MM.1S (cell line): ENCODE measurements around the gene ERC2.

Source experiments
- DNase-seq: peaks from one replicate; pipeline ENCODE4 v3.0.0-alpha.2; 2015
- H2AFZ ChIP-seq: fragments of 300-600 bp; sonication (generic); 2 replicates; pipeline ENCODE4 v1.6.0; 2016; ENCODE audit warnings: antibody characterized with exemption, low read length
- H3F3A ChIP-seq: fragments of 300-600 bp; sonication (generic); 2 replicates; pipeline ENCODE4 v1.6.1; 2016; ENCODE audit warnings: mild to moderate bottlenecking, antibody characterized with exemption, low read length, moderate library complexity, mixed read lengths; ENCODE audit not compliant: insufficient read depth
- H3K27ac ChIP-seq: fragments of 300-600 bp; sonication (generic); 2 replicates; pipeline ENCODE4 v1.5.1; 2016; ENCODE audit warnings: mild to moderate bottlenecking, low read length
- H3K27me3 ChIP-seq: fragments of 300-600 bp; sonication (generic); replicated peaks from 2 replicates; pipeline ENCODE4 v1.6.0; 2016; ENCODE audit warnings: low read length; ENCODE audit not compliant: insufficient read depth
- H3K36me3 ChIP-seq: fragments of 300-600 bp; sonication (generic); replicated peaks from 2 replicates; pipeline ENCODE4 v1.6.1; 2016; ENCODE audit warnings: mild to moderate bottlenecking, low read length, mixed read lengths; ENCODE audit not compliant: insufficient read depth
- H3K4me1 ChIP-seq: fragments of 300-600 bp; sonication (generic); 2 replicates; pipeline ENCODE4 v1.6.1; 2016; ENCODE audit warnings: low read length, mixed read lengths
- H3K4me2 ChIP-seq: fragments of 300-600 bp; sonication (generic); 2 replicates; pipeline ENCODE4 v1.6.0; 2016; ENCODE audit warnings: low read depth, low read length
- H3K4me3 ChIP-seq: fragments of 300-600 bp; sonication (generic); 2 replicates; pipeline ENCODE4 v1.5.1; 2016; ENCODE audit warnings: low read length, mixed read lengths
- H3K79me2 ChIP-seq: fragments of 300-600 bp; sonication (generic); 2 replicates; pipeline ENCODE4 v1.6.1; 2016; ENCODE audit warnings: mixed run types, low read length, mixed read lengths
- H3K9ac ChIP-seq: fragments of 300-600 bp; sonication (generic); 2 replicates; pipeline ENCODE4 v1.6.1; 2016; ENCODE audit warnings: low read length, mixed read lengths
- H3K9me2 ChIP-seq: fragments of 300-600 bp; sonication (generic); replicated peaks from 2 replicates; pipeline ENCODE4 v1.6.1; 2016; ENCODE audit warnings: mild to moderate bottlenecking, low read length, mixed read lengths; ENCODE audit not compliant: insufficient read depth
- H3K9me3 ChIP-seq: fragments of 300-600 bp; sonication (generic); replicated peaks from 2 replicates; pipeline ENCODE4 v1.6.1; 2016; ENCODE audit warnings: mild to moderate bottlenecking, low read length, mixed read lengths; ENCODE audit not compliant: insufficient read depth
- H4K20me1 ChIP-seq: fragments of 300-600 bp; sonication (generic); 2 replicates; pipeline ENCODE4 v1.6.1; 2016; ENCODE audit warnings: mild to moderate bottlenecking, low read length, moderate library complexity, mixed read lengths; ENCODE audit not compliant: insufficient read depth
- CTCF ChIP-seq: fragments of 300-600 bp; sonication (generic); IDR thresholded peaks from 2 replicates; pipeline ENCODE4 v1.5.1; 2016; ENCODE audit warnings: antibody characterized with exemption, low read length, mixed read lengths
- EZH2 ChIP-seq: fragments of 300-600 bp; sonication (generic); optimal IDR thresholded peaks from 2 replicates; pipeline ENCODE3; 2017; ENCODE audit warnings: low read depth, mild to moderate bottlenecking, antibody characterized with exemption, low read length, mixed read lengths
- EZH2phosphoT487 ChIP-seq: fragments of 300-600 bp; sonication (generic); IDR thresholded peaks from 2 replicates; pipeline ENCODE4 v1.6.1; 2018; ENCODE audit warnings: antibody characterized with exemption, low read length

Gene ERC2

GRCh38 chr3:55929154-55929869, 539.0 kb downstream of the ERC2 start:
- no peak for DNase-seq
- no peaks in the 10 kb centered on the region for H4K20me1 ChIP-seq
- no peaks in the 10 kb centered on the region for H3F3A ChIP-seq
- TF ChIP-seq EZH2phosphoT487: no peak
- TF ChIP-seq CTCF: no peak
- no peak for TF ChIP-seq EZH2
- H3K4me1 ChIP-seq: no peaks in the 10 kb centered on the region
- no peak overlapping the region for H2AFZ ChIP-seq
- H3K9me3 ChIP-seq: no peaks in the 10 kb centered on the region
- H3K9me2 ChIP-seq: no peaks in the 10 kb centered on the region
- no peak overlapping the region for H3K27ac ChIP-seq
- H3K79me2 ChIP-seq: no peaks in the 10 kb centered on the region
- no peak overlapping the region for H3K4me2 ChIP-seq
- no peak overlapping the region for H3K4me3 ChIP-seq
- H3K9ac ChIP-seq: no peak overlapping the region
- no peaks in the 10 kb centered on the region for H3K27me3 ChIP-seq
- H3K36me3 ChIP-seq: no peaks in the 10 kb centered on the region

GRCh38 chr3:55923626-55924025, 544.6 kb downstream of the ERC2 start:
- Histone ChIP-seq H3K9me3 (no peaks in the 10 kb centered on the region), H4K20me1 (no peaks in the 10 kb centered on the region), H3K27me3 (no peaks in the 10 kb centered on the region), H3K9me2 (no peaks in the 10 kb centered on the region), H3F3A (no peaks in the 10 kb centered on the region), H3K27ac (no peak overlapping the region), H3K4me3 (no peak overlapping the region), H3K4me1 (no peaks in the 10 kb centered on the region), H3K9ac (no peak overlapping the region), H3K36me3 (no peaks in the 10 kb centered on the region), H2AFZ (no peak overlapping the region), H3K79me2 (no peaks in the 10 kb centered on the region), H3K4me2 (no peak overlapping the region)
- TF ChIP-seq EZH2phosphoT487 (no peak), EZH2 (no peak), CTCF (no peak)
- DNase-seq: no peak

GRCh38 chr3:55923207-55923606, 545.1 kb downstream of the ERC2 start:
- no peak overlapping the region for H3K9ac ChIP-seq
- TF ChIP-seq CTCF (no peak), EZH2 (no peak), EZH2phosphoT487 (no peak)
- H3K9me3 ChIP-seq: no peaks in the 10 kb centered on the region
- H3K4me3 ChIP-seq: no peak overlapping the region
- no peaks in the 10 kb centered on the region for H3K36me3 ChIP-seq
- no peaks in the 10 kb centered on the region for H3K9me2 ChIP-seq
- H4K20me1 ChIP-seq: no peaks in the 10 kb centered on the region
- H3K27ac ChIP-seq: no peak overlapping the region
- no peak overlapping the region for H2AFZ ChIP-seq
- no peak for DNase-seq
- H3K4me2 ChIP-seq: no peak overlapping the region
- H3F3A ChIP-seq: no peaks in the 10 kb centered on the region
- H3K27me3 ChIP-seq: no peaks in the 10 kb centered on the region
- no peaks in the 10 kb centered on the region for H3K79me2 ChIP-seq
- H3K4me1 ChIP-seq: no peaks in the 10 kb centered on the region
